SKM-1 (cell line): ENCODE measurements around the gene NPAS3.

Experiments used
- DNase-seq: peaks from one replicate; lab custom pipeline; 2025; ENCODE audit not compliant: unreplicated experiment; lab: John Stamatoyannopoulos, UW

NPAS3 gene

DNA sequence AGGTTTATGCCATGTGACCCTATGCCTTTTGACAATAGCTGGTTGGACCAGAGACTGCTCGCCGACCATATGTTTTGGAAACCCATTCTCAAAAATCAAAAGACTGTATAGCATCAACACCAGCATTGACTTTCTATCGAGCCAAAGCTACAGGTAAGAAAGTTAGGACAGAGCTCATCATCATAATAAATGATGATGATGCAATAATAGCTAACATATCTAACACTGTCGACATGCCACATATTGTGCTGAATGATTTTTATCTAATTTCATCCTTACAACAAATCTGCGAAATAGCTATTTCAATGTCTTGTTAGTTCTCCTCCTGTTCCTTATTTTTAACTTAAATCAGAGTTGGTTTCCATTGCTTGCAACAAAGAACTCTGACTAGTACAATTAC lies 909.3 kb downstream of the NPAS3 start:
- no peak for DNase-seq

- DNase-seq = no peak
These were observed 910.2 kb downstream of the NPAS3 start for GRCh38 chr14:33848706-33849454.

GRCh38 chr14:33849455-33849801 lies 910.7 kb downstream of the NPAS3 start:
- no peak for DNase-seq

DNA sequence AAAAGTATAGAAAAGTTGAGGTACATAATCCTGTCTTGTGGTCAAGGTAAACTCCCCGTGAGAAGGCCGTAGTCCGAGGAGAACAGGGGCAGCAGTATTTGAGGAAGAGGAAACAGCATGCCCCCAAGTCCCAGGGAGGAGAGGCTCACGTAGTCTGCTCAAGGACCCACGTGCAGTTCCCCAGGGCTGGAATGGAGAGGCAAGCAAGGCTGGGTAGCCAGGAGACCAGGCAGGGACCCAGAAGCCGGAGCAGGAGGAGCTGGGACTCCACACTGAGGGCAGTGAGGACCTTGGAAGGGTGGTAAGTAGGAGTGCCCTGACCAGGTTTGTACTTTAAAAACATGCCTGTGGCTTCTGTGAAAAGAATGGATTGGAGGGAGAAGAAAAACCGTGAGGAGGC lies 912.1 kb downstream of the NPAS3 start:
- no peak for DNase-seq

- DNase-seq = no peak
These were observed 912.7 kb downstream of the NPAS3 start for GRCh38 chr14:33851366-33851765.

DNA sequence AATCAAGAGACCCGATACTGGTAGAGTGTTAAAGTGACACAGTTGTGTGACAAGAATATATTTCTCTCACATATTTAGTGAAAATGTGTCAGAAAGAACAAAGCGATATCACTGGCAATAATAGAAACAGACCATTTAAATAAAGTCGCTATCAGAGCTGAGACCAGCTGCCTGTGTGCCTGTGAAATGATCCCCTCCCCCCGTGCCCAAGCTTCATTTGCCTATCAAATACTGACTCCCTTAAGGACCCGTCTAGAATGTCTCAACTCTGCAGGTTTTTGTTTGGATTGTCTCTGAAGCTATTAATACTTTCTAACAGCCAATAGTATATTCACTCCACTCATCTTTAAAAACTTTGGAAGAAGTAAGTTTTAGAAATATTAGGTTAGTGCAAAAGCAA lies 913.3 kb downstream of the NPAS3 start:
- no peak for DNase-seq
